NCI-H1436 treated with DMSO at 0.1 percent for 48 hours (cell line): ENCODE measurements around the gene MRPS27.
"Not testable (repeated sequence)": the region's sequence is repeated elsewhere in the genome, so short reads cannot be mapped to it uniquely, and the experiment has no call there.

Experiments
- DNase-seq: peaks from one replicate; lab custom pipeline; 2025; lab: John Stamatoyannopoulos, UW

The MRPS27 gene

GRCh38 chr5:72202331-72202825, 117.7 kb downstream of the MRPS27 start:
- no peak for DNase-seq

GRCh38 chr5:72199681-72200080, 120.4 kb downstream of the MRPS27 start:
- no peak for DNase-seq

- no peak for DNase-seq
Observed at GRCh38 chr5:72197393-72197792, 122.6 kb downstream of the MRPS27 start.

GRCh38 chr5:72195581-72195980, 124.5 kb downstream of the MRPS27 start:
- no peak for DNase-seq

GRCh38 chr5:72194846-72195245, 125.2 kb downstream of the MRPS27 start:
- no peak for DNase-seq

- DNase-seq, result no peak
Observed at GRCh38 chr5:72191404-72191803, 128.6 kb downstream of the MRPS27 start.

GRCh38 chr5:72189146-72189545, 130.9 kb downstream of the MRPS27 start:
- DNase-seq, result no peak

GRCh38 chr5:72188166-72188565, 131.9 kb downstream of the MRPS27 start:
- DNase-seq, result no peak

- DNase-seq, result no peak
Observed at GRCh38 chr5:72187388-72188075, 132.5 kb downstream of the MRPS27 start.

- DNase-seq, result no peak
Observed at GRCh38 chr5:72185496-72186329, 134.3 kb downstream of the MRPS27 start.

GRCh38 chr5:72184408-72184807, 135.6 kb downstream of the MRPS27 start:
- DNase-seq, result no peak

- DNase-seq, result no peak
Observed at GRCh38 chr5:72183101-72183520, 136.9 kb downstream of the MRPS27 start.

- no peak for DNase-seq
Observed at GRCh38 chr5:72182686-72183085, 137.4 kb downstream of the MRPS27 start.

GRCh38 chr5:72180925-72181324, 139.1 kb downstream of the MRPS27 start:
- no peak for DNase-seq

GRCh38 chr5:72179816-72180440, 140.1 kb downstream of the MRPS27 start:
- no peak for DNase-seq

GRCh38 chr5:72179028-72179815, 140.8 kb downstream of the MRPS27 start:
- no peak for DNase-seq

- DNase-seq, result no peak
Observed at GRCh38 chr5:72177538-72177937, 142.5 kb downstream of the MRPS27 start.

GRCh38 chr5:72172786-72173185, 147.3 kb downstream of the MRPS27 start:
- DNase-seq, result no peak

GRCh38 chr5:72171667-72172066, 148.4 kb downstream of the MRPS27 start:
- DNase-seq, result no peak

GRCh38 chr5:72171181-72171580, 148.9 kb downstream of the MRPS27 start:
- not testable (repeated sequence) for DNase-seq

GRCh38 chr5:72170101-72170500, 149.9 kb downstream of the MRPS27 start:
- no peak for DNase-seq
